AG10803 (cell line): ENCODE data around the gene FAM9B.

ENCODE experiments used
- DNase-seq: peaks from one replicate; pipeline ENCODE4 v3.0.0; 2010; ENCODE audit warnings: low read depth
- H3K4me3 ChIP-seq: 2 replicates; pipeline ENCODE4 v1.5.1; 2011; ENCODE audit warnings: mild to moderate bottlenecking, low read length, control low read depth
- TF ChIP-seq, protein P1 (sequence below): conservative IDR thresholded peaks from 2 replicates; pipeline ENCODE4 v1.5.1; 2011; ENCODE audit warnings: mild to moderate bottlenecking, low read length, control low read depth, inconsistent platforms

FAM9B gene

GRCh38 chrX:8984231-8984630 lies 49.7 kb downstream of the FAM9B start:
- DNase-seq, result peak; percentile 47
- H3K4me3 ChIP-seq, result no peak overlapping the region
- TF ChIP-seq, protein P1, sequence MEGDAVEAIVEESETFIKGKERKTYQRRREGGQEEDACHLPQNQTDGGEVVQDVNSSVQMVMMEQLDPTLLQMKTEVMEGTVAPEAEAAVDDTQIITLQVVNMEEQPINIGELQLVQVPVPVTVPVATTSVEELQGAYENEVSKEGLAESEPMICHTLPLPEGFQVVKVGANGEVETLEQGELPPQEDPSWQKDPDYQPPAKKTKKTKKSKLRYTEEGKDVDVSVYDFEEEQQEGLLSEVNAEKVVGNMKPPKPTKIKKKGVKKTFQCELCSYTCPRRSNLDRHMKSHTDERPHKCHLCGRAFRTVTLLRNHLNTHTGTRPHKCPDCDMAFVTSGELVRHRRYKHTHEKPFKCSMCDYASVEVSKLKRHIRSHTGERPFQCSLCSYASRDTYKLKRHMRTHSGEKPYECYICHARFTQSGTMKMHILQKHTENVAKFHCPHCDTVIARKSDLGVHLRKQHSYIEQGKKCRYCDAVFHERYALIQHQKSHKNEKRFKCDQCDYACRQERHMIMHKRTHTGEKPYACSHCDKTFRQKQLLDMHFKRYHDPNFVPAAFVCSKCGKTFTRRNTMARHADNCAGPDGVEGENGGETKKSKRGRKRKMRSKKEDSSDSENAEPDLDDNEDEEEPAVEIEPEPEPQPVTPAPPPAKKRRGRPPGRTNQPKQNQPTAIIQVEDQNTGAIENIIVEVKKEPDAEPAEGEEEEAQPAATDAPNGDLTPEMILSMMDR, result no peak

- H3K4me3 ChIP-seq, result no peak overlapping the region
Measured at GRCh38 chrX:8981723-8982122, 52.2 kb downstream of the FAM9B start.

GRCh38 chrX:8980756-8981155 lies 53.2 kb downstream of the FAM9B start:
- no peak overlapping the region for H3K4me3 ChIP-seq
- no peak for DNase-seq
- TF ChIP-seq, protein P1, result no peak

More at GRCh38 chrX:8981723-8982122, 52.2 kb downstream of the FAM9B start:
- TF ChIP-seq, protein P1, result no peak
- DNase-seq, result no peak
